ENCODE measurements around the gene TMSB10.

DNA sequence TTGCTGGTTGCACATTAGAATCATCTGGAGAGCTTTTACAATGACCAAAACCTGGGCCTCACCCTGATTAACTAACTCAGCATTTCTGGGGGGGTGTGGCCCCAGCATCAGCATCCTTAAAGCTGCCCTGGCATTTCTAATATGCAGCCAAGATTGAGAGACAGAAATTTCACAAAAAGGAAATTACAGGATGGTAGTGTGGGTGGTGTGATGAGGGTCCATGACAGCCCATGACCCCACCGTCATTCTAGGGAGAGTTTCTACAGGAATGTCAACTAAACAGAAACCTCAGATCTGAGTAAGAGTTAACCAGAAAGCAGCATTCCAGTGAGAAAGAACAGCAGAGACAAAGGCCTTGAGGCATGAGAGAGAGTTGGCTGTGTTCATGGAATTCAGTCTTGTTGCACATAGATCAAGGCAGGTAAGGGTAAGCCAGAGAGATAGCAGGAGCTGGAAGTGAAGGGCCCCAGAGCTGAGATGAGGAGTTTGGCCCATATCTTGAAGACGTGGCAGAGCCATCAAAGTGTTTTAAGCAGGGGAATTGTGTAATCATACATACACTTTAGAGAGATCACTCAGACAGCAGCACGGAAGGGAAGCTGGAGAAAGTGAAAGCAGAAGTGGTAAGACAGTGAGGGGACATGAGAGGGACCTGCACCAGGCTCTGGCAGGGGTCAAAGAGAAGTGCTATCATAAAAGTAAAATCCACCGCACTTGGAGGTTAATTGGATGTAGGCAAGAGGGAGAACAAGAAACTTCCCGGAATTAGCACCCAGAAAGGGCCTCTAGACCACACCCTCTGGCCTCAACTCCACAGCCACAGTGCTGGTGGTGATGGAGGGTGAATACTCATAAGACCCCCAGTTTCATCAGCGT is 16.8 kb upstream of the TMSB10 start:
- TF ChIP-seq, protein P1, sequence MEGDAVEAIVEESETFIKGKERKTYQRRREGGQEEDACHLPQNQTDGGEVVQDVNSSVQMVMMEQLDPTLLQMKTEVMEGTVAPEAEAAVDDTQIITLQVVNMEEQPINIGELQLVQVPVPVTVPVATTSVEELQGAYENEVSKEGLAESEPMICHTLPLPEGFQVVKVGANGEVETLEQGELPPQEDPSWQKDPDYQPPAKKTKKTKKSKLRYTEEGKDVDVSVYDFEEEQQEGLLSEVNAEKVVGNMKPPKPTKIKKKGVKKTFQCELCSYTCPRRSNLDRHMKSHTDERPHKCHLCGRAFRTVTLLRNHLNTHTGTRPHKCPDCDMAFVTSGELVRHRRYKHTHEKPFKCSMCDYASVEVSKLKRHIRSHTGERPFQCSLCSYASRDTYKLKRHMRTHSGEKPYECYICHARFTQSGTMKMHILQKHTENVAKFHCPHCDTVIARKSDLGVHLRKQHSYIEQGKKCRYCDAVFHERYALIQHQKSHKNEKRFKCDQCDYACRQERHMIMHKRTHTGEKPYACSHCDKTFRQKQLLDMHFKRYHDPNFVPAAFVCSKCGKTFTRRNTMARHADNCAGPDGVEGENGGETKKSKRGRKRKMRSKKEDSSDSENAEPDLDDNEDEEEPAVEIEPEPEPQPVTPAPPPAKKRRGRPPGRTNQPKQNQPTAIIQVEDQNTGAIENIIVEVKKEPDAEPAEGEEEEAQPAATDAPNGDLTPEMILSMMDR (IDR thresholded peaks at IDR 0.05): no peak
- no peak for TF ChIP-seq EZH2 (IDR thresholded peaks at IDR 0.05; ENCODE audit: borderline replicate concordance, insufficient read depth, low read depth, low read length, poor library complexity, severe bottlenecking)

Measured in B cell (primary cell).